Measurements from ENCODE around the gene CNTN1.

The CNTN1 gene

GRCh38 chr12:40691913-40692764 lies at the start of gene CNTN1:
Gene CNTN1 (plus strand): TSS chr12:40692439.
- no peak within 1 kb of the TSS for H3K4me3 Mint-ChIP-seq
- H3K27ac Mint-ChIP-seq = no peak within 1 kb of the TSS
- no peaks in the 10 kb centered on the region for H3K4me1 Mint-ChIP-seq
- H3K36me3 Mint-ChIP-seq = no peaks in the 10 kb centered on the region
- H3K9me3 Mint-ChIP-seq = no peaks in the 10 kb centered on the region
- no peak for DNase-seq
- H3K27me3 Mint-ChIP-seq = peaks cover 25% of the 10 kb centered on the region
- CTCF ChIA-PET = no interaction called here

GRCh38 chr12:40643506-40643905 lies 48.7 kb upstream of the CNTN1 start:
- H3K27ac Mint-ChIP-seq = no peak overlapping the region
- no peaks in the 10 kb centered on the region for H3K27me3 Mint-ChIP-seq
- no peak for DNase-seq
- no peaks in the 10 kb centered on the region for H3K36me3 Mint-ChIP-seq
- no peaks in the 10 kb centered on the region for H3K4me1 Mint-ChIP-seq
- no peak overlapping the region for H3K4me3 Mint-ChIP-seq
- CTCF ChIA-PET = no interaction called here
- H3K9me3 Mint-ChIP-seq = peaks cover 13% of the 10 kb centered on the region

GRCh38 chr12:40643976-40644375 lies 48.3 kb upstream of the CNTN1 start:
- Mint-ChIP-seq H3K27me3 (no peaks in the 10 kb centered on the region), H3K27ac (no peak overlapping the region), H3K4me1 (no peaks in the 10 kb centered on the region), H3K4me3 (no peak overlapping the region), H3K36me3 (no peaks in the 10 kb centered on the region), H3K9me3 (peaks cover 12% of the 10 kb centered on the region)
- DNase-seq = no peak
- CTCF ChIA-PET = no interaction called here

- Mint-ChIP-seq H3K27ac (no peak overlapping the region), H3K27me3 (no peaks in the 10 kb centered on the region), H3K9me3 (peaks cover 12% of the 10 kb centered on the region), H3K4me3 (no peak overlapping the region), H3K4me1 (no peaks in the 10 kb centered on the region), H3K36me3 (no peaks in the 10 kb centered on the region)
- no peak for DNase-seq
- CTCF ChIA-PET = no interaction called here
Measured at GRCh38 chr12:40644708-40645107, 47.5 kb upstream of the CNTN1 start.

GRCh38 chr12:40645361-40645760 lies 46.9 kb upstream of the CNTN1 start:
- Mint-ChIP-seq H3K27ac (no peak overlapping the region), H3K36me3 (no peaks in the 10 kb centered on the region), H3K4me3 (no peak overlapping the region), H3K4me1 (no peaks in the 10 kb centered on the region), H3K27me3 (no peaks in the 10 kb centered on the region), H3K9me3 (peaks cover 10% of the 10 kb centered on the region)
- CTCF ChIA-PET = no interaction called here
- DNase-seq = no peak

GRCh38 chr12:40646456-40646855 lies 45.8 kb upstream of the CNTN1 start:
- Mint-ChIP-seq H3K27ac (no peak overlapping the region), H3K36me3 (no peaks in the 10 kb centered on the region), H3K27me3 (no peaks in the 10 kb centered on the region), H3K4me1 (no peaks in the 10 kb centered on the region), H3K9me3 (peaks cover 10% of the 10 kb centered on the region), H3K4me3 (no peak overlapping the region)
- DNase-seq = no peak
- CTCF ChIA-PET = no interaction called here

- H3K36me3 Mint-ChIP-seq = no peaks in the 10 kb centered on the region
- no peak overlapping the region for H3K4me3 Mint-ChIP-seq
- no peak overlapping the region for H3K27ac Mint-ChIP-seq
- H3K27me3 Mint-ChIP-seq = no peaks in the 10 kb centered on the region
- no peak for DNase-seq
- H3K9me3 Mint-ChIP-seq = peaks cover 5% of the 10 kb centered on the region
- CTCF ChIA-PET = no interaction called here
- H3K4me1 Mint-ChIP-seq = no peaks in the 10 kb centered on the region
Measured at GRCh38 chr12:40646911-40647310, 45.3 kb upstream of the CNTN1 start.

GRCh38 chr12:40647651-40648050 lies 44.6 kb upstream of the CNTN1 start:
- Mint-ChIP-seq H3K4me3 (no peak overlapping the region), H3K36me3 (no peaks in the 10 kb centered on the region), H3K4me1 (no peaks in the 10 kb centered on the region), H3K27me3 (no peaks in the 10 kb centered on the region), H3K27ac (no peak overlapping the region), H3K9me3 (peaks cover 5% of the 10 kb centered on the region)
- no peak for DNase-seq
- CTCF ChIA-PET = no interaction called here

GRCh38 chr12:40648519-40648918 lies 43.7 kb upstream of the CNTN1 start:
- no peaks in the 10 kb centered on the region for H3K36me3 Mint-ChIP-seq
- no peak overlapping the region for H3K27ac Mint-ChIP-seq
- DNase-seq = no peak
- peaks cover 3% of the 10 kb centered on the region for H3K9me3 Mint-ChIP-seq
- no peaks in the 10 kb centered on the region for H3K4me1 Mint-ChIP-seq
- H3K27me3 Mint-ChIP-seq = no peaks in the 10 kb centered on the region
- H3K4me3 Mint-ChIP-seq = no peak overlapping the region
- CTCF ChIA-PET = no interaction called here

GRCh38 chr12:40650038-40650704 lies 42.1 kb upstream of the CNTN1 start:
- H3K36me3 Mint-ChIP-seq = no peaks in the 10 kb centered on the region
- H3K4me1 Mint-ChIP-seq = no peaks in the 10 kb centered on the region
- CTCF ChIA-PET = no interaction called here
- H3K27me3 Mint-ChIP-seq = no peaks in the 10 kb centered on the region
- no peak overlapping the region for H3K27ac Mint-ChIP-seq
- no peak for DNase-seq
- H3K9me3 Mint-ChIP-seq = peaks cover 3% of the 10 kb centered on the region
- H3K4me3 Mint-ChIP-seq = no peak overlapping the region

- CTCF ChIA-PET = no interaction called here
- H3K36me3 Mint-ChIP-seq = no peaks in the 10 kb centered on the region
- H3K27me3 Mint-ChIP-seq = no peaks in the 10 kb centered on the region
- no peak for DNase-seq
- H3K9me3 Mint-ChIP-seq = peaks cover 3% of the 10 kb centered on the region
- no peaks in the 10 kb centered on the region for H3K4me1 Mint-ChIP-seq
- H3K4me3 Mint-ChIP-seq = no peak overlapping the region
- H3K27ac Mint-ChIP-seq = no peak overlapping the region
Measured at GRCh38 chr12:40655451-40655850, 36.8 kb upstream of the CNTN1 start.

GRCh38 chr12:40662366-40662765 lies 29.9 kb upstream of the CNTN1 start:
- DNase-seq = no peak
- Mint-ChIP-seq H3K9me3 (no peaks in the 10 kb centered on the region), H3K4me1 (no peaks in the 10 kb centered on the region), H3K36me3 (no peaks in the 10 kb centered on the region), H3K27ac (no peak overlapping the region), H3K27me3 (no peaks in the 10 kb centered on the region), H3K4me3 (no peak overlapping the region)
- CTCF ChIA-PET = no interaction called here

GRCh38 chr12:40663781-40664180 lies 28.5 kb upstream of the CNTN1 start:
- Mint-ChIP-seq H3K9me3 (no peaks in the 10 kb centered on the region), H3K4me3 (no peak overlapping the region), H3K27ac (no peak overlapping the region), H3K36me3 (no peaks in the 10 kb centered on the region), H3K27me3 (no peaks in the 10 kb centered on the region), H3K4me1 (no peaks in the 10 kb centered on the region)
- CTCF ChIA-PET = no interaction called here
- DNase-seq = no peak

GRCh38 chr12:40668099-40668529 lies 24.1 kb upstream of the CNTN1 start:
- Mint-ChIP-seq H3K27ac (no peak overlapping the region), H3K4me1 (no peaks in the 10 kb centered on the region), H3K27me3 (no peaks in the 10 kb centered on the region), H3K36me3 (no peaks in the 10 kb centered on the region), H3K4me3 (no peak overlapping the region), H3K9me3 (no peaks in the 10 kb centered on the region)
- CTCF ChIA-PET = no interaction called here
- DNase-seq = no peak

GRCh38 chr12:40672741-40673271 lies 19.4 kb upstream of the CNTN1 start:
- no peak overlapping the region for H3K4me3 Mint-ChIP-seq
- no peak for DNase-seq
- CTCF ChIA-PET = no interaction called here

More at GRCh38 chr12:40672741-40673271, 19.4 kb upstream of the CNTN1 start:
- no peak overlapping the region for H3K27ac Mint-ChIP-seq
- peaks cover 1% of the 10 kb centered on the region for H3K9me3 Mint-ChIP-seq
- H3K4me1 Mint-ChIP-seq = no peaks in the 10 kb centered on the region
- H3K27me3 Mint-ChIP-seq = no peaks in the 10 kb centered on the region
- no peaks in the 10 kb centered on the region for H3K36me3 Mint-ChIP-seq

Measured in activated naive CD4-positive, alpha-beta T cell treated with anti-CD3 and anti-CD28 coated beads, Interleukin-2, amount 10 ng/mL, durations not matched to agents 7 days and 5 days (primary cell).